Cardiac fibroblast (primary cell): ENCODE data around the gene ROBO1.

ENCODE experiments used
- DNase-seq, 2 donors: peaks; one replicate each; pipeline versions ENCODE4 v3.0.0 to v3.0.0-alpha.2; 2010; ENCODE audit warnings: low read depth in 2 of 2
- H3K4me3 ChIP-seq, 2 donors: replicated peaks in 1 of 2; 1 replicate in 1 of 2; 2 replicates in 1 of 2; pipeline ENCODE4 v1.5.1; 2011; ENCODE audit warnings: low read depth in 2 of 2, low read length in 2 of 2, mild to moderate bottlenecking in 2 of 2, moderate library complexity in 1 of 2
- TF ChIP-seq, protein P1 (sequence below): IDR thresholded peaks from one replicate; pipeline ENCODE4 v1.5.1; 2011; ENCODE audit warnings: low read depth, mild to moderate bottlenecking, low read length, inconsistent platforms

The ROBO1 gene

DNA sequence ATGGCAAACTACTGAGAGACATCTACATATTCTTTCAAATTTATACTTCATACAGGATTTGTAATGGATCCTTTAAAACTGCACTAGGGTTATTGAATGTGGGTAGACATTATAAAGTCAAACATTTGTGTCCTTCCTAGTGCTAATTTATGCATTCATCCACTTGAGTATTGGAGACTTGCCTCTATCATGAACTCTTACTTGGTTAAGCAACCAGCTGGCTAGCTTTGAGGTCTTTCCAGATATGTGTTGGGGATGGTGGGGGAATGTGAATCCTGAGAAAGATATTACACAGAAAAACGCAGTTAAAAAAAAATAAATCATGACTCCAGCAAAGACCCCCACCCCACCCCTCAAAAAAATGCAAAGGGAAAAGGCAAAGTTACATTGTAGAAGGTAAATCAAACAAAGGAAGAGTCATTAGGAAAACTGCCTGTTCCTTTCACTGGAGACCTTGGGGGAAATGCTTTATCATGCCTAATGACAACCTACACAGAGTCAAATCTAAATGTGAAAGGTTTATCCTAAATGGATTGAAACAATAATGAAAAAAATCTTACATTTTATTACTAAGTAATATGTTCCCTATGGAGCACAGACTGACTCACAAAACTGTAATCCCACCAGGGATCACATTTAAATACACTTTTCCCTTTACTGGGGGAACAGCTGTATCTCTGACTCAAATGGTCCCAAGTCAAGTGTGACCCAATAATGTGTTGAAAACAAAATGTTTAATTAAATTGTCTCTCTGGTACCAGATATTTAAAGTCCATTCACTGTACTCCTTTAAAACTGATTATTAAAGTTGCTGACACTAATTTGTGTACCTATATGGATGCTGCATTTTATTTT is 522.3 kb downstream of the ROBO1 start:
- TF ChIP-seq, protein P1, sequence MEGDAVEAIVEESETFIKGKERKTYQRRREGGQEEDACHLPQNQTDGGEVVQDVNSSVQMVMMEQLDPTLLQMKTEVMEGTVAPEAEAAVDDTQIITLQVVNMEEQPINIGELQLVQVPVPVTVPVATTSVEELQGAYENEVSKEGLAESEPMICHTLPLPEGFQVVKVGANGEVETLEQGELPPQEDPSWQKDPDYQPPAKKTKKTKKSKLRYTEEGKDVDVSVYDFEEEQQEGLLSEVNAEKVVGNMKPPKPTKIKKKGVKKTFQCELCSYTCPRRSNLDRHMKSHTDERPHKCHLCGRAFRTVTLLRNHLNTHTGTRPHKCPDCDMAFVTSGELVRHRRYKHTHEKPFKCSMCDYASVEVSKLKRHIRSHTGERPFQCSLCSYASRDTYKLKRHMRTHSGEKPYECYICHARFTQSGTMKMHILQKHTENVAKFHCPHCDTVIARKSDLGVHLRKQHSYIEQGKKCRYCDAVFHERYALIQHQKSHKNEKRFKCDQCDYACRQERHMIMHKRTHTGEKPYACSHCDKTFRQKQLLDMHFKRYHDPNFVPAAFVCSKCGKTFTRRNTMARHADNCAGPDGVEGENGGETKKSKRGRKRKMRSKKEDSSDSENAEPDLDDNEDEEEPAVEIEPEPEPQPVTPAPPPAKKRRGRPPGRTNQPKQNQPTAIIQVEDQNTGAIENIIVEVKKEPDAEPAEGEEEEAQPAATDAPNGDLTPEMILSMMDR, result no peak
- no peak overlapping the region for H3K4me3 ChIP-seq
- DNase-seq, result peak in 1 of 2 donors; percentile 25

DNA sequence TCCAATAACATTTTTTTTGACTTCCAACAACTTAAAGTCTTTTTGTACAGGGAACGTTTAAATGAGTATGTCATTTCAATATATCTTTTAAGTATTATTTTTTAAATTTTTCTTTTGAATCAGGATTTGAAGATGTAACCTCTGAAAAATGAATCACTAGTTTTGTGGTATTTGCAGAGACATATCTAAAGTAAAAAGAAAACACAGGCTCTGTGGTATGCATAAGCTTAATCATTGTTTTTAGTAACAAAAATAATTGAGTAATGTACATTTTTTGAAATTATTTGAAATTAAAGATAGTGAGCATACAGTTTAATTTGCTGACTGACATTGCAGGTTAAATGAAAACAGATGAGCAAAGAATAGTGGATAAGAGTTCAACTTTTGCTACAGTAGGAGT is 531.3 kb downstream of the ROBO1 start:
- DNase-seq, result peak in 1 of 2 donors; percentile 57
- no peak overlapping the region for H3K4me3 ChIP-seq
- TF ChIP-seq, protein P1, result no peak

DNA sequence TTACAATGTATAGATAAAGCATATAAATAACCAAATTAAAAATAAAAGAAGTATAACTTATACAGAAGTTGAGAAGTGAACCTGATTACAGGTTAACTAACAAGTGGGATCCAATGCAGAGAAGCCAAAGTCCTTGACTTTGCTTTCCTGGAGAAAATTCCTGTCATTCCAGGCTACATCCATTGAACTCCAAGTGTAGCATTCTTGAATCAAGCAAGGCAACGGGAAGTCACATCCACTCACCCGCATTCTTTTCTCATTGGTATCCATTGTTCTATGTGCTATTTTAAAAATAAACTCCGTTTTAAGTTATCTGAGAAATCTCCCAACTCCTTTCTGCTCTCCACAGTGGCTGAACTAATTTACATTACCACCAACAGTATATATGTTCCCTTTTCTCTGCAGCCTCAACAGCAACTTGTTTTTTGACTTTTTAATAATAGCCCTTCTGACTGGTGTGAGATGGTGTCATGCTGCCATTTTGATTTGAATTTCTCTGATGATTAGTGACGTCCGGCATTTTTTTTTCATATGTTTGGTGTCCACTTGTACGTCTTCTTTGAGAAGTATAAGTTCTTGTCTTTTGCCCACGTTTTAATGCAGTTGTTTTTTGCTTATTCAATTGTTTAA is 534.3 kb downstream of the ROBO1 start:
- DNase-seq, result no peak
- TF ChIP-seq, protein P1, result no peak
- no peak overlapping the region for H3K4me3 ChIP-seq

DNA sequence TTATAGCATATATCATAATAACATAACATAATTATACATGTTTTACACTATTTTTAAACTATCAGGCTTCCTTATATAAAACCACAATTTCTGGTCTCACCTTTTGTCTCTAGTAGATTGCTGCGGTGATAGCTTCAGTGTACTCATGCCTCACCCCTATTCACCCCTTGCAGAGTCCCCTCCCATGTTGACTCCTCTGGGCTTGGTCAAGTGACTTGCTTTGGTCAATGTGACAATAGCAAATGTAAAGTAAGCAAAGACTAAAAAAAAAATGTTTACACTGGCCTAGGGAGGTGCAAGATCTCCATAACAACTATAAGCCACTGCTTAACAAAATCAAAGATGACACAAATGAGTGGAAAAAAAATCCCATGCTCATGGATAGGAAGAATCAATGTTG is 537.5 kb downstream of the ROBO1 start:
- DNase-seq, result no peak
- TF ChIP-seq, protein P1, result no peak
- no peak overlapping the region for H3K4me3 ChIP-seq

DNA sequence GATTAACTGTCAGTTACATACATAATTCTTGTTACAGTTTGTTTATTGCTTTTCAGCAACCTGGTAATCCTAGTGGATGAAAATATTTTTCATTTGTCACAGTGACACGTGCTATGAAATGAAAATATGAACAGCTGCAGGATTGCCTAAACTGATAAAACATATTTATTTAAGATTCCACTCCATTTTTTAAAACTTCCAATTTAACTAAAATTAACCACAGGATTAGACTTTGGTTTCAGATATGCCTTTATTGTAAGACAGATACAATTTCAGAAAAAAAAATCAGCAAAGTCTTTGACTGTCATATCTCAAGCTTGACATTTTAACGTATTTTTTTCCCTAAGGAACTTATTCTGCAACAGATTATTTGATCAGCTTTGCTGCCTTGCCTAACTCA is 550.7 kb downstream of the ROBO1 start:
- no peak overlapping the region for H3K4me3 ChIP-seq
- TF ChIP-seq, protein P1, result no peak
- DNase-seq, result no peak

DNA sequence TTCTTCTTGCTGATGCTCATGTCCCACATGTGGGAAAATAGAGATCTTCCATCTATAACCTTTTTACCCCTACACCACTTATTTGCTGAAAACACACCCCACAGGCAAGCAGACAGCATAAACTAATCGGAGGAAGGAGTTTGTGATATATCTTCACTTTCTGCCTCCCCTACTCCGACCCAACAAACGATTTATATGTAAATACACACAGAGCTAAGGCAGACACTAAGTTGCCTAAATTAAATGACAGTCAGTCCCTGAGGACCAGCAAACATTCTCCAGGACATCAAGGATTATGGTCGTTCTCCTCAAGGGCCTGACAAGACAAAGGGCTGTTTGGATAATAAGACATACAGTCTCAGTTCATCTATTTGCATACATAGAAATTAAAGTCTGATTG is 552.5 kb downstream of the ROBO1 start:
- TF ChIP-seq, protein P1, result no peak
- no peak overlapping the region for H3K4me3 ChIP-seq
- no peak for DNase-seq
